NT2/D1 (cell line): ENCODE results near the gene MICAL2.

Source experiments
- SUZ12 ChIP-seq: IDR thresholded peaks from 2 replicates; pipeline ENCODE4 v1.6.1; 2011; ENCODE audit not compliant: insufficient read length, insufficient read depth; ENCODE audit errors: extremely low read depth
- YY1 ChIP-seq: IDR thresholded peaks from 2 replicates; pipeline ENCODE4 v1.6.1; 2011; ENCODE audit not compliant: insufficient read length, insufficient read depth
- ZNF274 ChIP-seq: IDR thresholded peaks from 2 replicates; pipeline ENCODE4 v1.6.1; 2011; ENCODE audit warnings: mild to moderate bottlenecking, low read depth, low read length

GRCh38 chr11:12100429-12100828 lies 10.0 kb upstream of the MICAL2 start:
- TF ChIP-seq ZNF274 (no peak), YY1 (no peak), SUZ12 (no peak)
